ENCODE data around the gene HNRNPH2. TPM values are rescaled to one million over a fixed set of nuclear protein-coding genes. Genes with fewer than 3 reads are reported as not detected.

HNRNPH2 gene, protein sequence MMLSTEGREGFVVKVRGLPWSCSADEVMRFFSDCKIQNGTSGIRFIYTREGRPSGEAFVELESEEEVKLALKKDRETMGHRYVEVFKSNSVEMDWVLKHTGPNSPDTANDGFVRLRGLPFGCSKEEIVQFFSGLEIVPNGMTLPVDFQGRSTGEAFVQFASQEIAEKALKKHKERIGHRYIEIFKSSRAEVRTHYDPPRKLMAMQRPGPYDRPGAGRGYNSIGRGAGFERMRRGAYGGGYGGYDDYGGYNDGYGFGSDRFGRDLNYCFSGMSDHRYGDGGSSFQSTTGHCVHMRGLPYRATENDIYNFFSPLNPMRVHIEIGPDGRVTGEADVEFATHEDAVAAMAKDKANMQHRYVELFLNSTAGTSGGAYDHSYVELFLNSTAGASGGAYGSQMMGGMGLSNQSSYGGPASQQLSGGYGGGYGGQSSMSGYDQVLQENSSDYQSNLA
- 75.1 TPM for total RNA-seq
- 74.8 TPM for polyA plus RNA-seq
- long read RNA-seq, donor 1, partial matches to known transcripts: 0 of 1 reads
- long read RNA-seq, donor 1, other reads (novel, unspliced or antisense): 0 of 1 reads
- long read RNA-seq, donor 2, transcript HNRNPH2-201 (2 exons, 2,223 nt): major isoform, 41 of 41 reads
- long read RNA-seq, donor 2, partial matches to known transcripts: 0 of 41 reads
- long read RNA-seq, donor 2, other reads (novel, unspliced or antisense): 0 of 41 reads
- long read RNA-seq, donor 3, transcript HNRNPH2-201 (2 exons, 2,223 nt): major isoform, 37 of 37 reads
- long read RNA-seq, donor 3, partial matches to known transcripts: 0 of 37 reads
- long read RNA-seq, donor 3, other reads (novel, unspliced or antisense): 0 of 37 reads
- long read RNA-seq, donor 4, transcript HNRNPH2-201 (2 exons, 2,223 nt): major isoform, 19 of 66 reads
- long read RNA-seq, donor 4, partial matches to known transcripts: 47 of 66 reads
- long read RNA-seq, donor 4, other reads (novel, unspliced or antisense): 0 of 66 reads
- long read RNA-seq, donor 5, transcript HNRNPH2-201 (2 exons, 2,223 nt): major isoform, 44 of 44 reads
- long read RNA-seq, donor 5, partial matches to known transcripts: 0 of 44 reads
- long read RNA-seq, donor 5, other reads (novel, unspliced or antisense): 0 of 44 reads
- long read RNA-seq, donor 6, transcript HNRNPH2-201 (2 exons, 2,223 nt): major isoform, 28 of 28 reads
- long read RNA-seq, donor 6, partial matches to known transcripts: 0 of 28 reads
- long read RNA-seq, donor 6, other reads (novel, unspliced or antisense): 0 of 28 reads
- long read RNA-seq, donor 7, transcript HNRNPH2-201 (2 exons, 2,223 nt): major isoform, 43 of 43 reads
- long read RNA-seq, donor 7, partial matches to known transcripts: 0 of 43 reads
- long read RNA-seq, donor 7, other reads (novel, unspliced or antisense): 0 of 43 reads
- long read RNA-seq, donor 8, transcript HNRNPH2-201 (2 exons, 2,223 nt): major isoform, 12 of 12 reads
- long read RNA-seq, donor 8, partial matches to known transcripts: 0 of 12 reads
- long read RNA-seq, donor 8, other reads (novel, unspliced or antisense): 0 of 12 reads
- long read RNA-seq, donor 9, transcript HNRNPH2-201 (2 exons, 2,223 nt): major isoform, 25 of 48 reads
- long read RNA-seq, donor 9, partial matches to known transcripts: 23 of 48 reads
- long read RNA-seq, donor 9, other reads (novel, unspliced or antisense): 0 of 48 reads
- long read RNA-seq, donor 10, transcript HNRNPH2-201 (2 exons, 2,223 nt): major isoform, 36 of 58 reads
- long read RNA-seq, donor 10, partial matches to known transcripts: 22 of 58 reads
- long read RNA-seq, donor 10, other reads (novel, unspliced or antisense): 0 of 58 reads

DNA sequence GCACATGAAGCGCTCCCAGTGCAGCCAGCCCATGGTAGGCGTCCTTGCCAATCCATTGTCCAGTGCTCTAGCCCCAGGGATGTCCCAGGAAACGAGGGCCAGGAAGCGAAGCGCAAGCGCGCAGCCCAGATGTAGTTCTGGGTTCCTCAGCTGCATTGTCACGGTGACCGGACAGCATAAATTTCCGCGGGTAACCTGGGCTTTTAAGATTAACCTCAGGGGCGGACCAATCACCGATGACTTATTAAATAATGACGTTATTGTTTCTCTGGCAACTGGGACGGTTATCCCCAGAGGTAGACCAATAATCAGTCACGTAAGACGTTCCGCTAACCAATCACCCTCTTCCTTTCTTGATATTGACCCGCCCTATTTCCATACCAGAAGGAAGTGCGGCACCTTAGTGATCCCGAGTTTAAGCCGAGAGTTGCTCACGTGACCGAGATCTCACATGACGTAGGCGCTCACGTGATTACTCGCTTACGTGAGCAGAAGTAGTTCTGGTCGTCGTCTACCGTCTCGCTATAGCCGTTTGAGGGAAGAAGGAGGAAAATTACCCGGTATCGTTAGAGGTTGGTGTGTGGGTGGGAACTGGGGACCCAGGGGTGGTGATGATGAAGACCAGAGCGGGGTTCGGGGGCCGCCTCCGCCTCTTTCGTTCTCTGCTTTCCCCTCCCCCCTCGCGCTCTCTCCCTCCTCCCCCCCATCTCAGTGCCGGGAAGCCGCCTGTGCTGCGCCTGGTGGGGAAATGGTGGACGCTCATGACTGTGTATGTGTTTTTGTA is at the start of gene HNRNPH2, which contains the start of gene GLA:
TSS of gene HNRNPH2 (plus strand) at position 475 of the 784 bp plus-strand sequence. CDS start 3,767 bp downstream, outside the sequence.
TSS of gene GLA (minus strand) at position 178 of the 784 bp plus-strand sequence. CDS start at position 156, 22 bp downstream.
- DNase-seq (ENCODE audit: low read depth in 6 of 9, low spot score in 9 of 9): peak; percentile 86 to 98 (median 93)
- H3K27ac ChIP-seq (ENCODE audit: low read depth in 1 of 2, low read length in 1 of 2): peak within 1 kb of the TSS; percentile 94 to 98
- H3K36me3 ChIP-seq (ENCODE audit: control insufficient read depth in 2 of 2, insufficient read depth in 2 of 2, low read length in 1 of 2): peaks cover 14 to 15% of the 10 kb centered on the region in 2 donors
- peaks cover 0 to 2% of the 10 kb centered on the region in 2 donors for H3K4me1 ChIP-seq (ENCODE audit: control insufficient read depth in 2 of 2, insufficient read depth in 2 of 2, low read length in 2 of 2)
- H3K27me3 ChIP-seq (ENCODE audit: control insufficient read depth in 2 of 2, insufficient read depth in 1 of 2, low read length in 1 of 2): no peaks in the 10 kb centered on the region
- H3K9me3 ChIP-seq (ENCODE audit: control insufficient read depth in 2 of 2, insufficient read depth in 1 of 2, low read length in 1 of 2): no peaks in the 10 kb centered on the region
- WGBS: under 1% methylated on average over 45 of the region's 47 CpGs
- peak within 1 kb of the TSS; percentile 69 to 82 for H3K4me3 ChIP-seq (ENCODE audit: low read length in 2 of 2)

DNA sequence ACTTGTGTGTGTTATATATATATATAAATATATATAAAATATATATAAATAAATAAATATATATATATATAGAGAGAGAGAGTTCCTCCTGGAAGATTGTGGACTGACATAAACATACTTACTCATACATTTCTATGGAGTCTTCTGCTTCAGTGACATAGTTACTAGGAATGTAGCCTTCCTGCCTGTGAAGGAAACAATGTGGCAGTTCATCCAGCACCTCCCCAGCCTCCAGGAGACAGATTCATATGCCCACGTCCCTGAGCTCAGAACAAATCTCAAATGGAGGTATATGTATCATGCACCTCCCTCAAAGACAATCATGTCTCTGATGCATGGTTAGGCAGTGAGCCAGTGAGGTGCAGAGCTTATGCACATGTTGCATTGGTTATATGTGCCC is 48.1 kb upstream of the HNRNPH2 start:
- no peak overlapping the region for H3K4me3 ChIP-seq (ENCODE audit: low read length in 2 of 2)
- no peaks in the 10 kb centered on the region for H3K27me3 ChIP-seq (ENCODE audit: control insufficient read depth in 2 of 2, insufficient read depth in 1 of 2, low read length in 1 of 2)
- no peaks in the 10 kb centered on the region for H3K36me3 ChIP-seq (ENCODE audit: control insufficient read depth in 2 of 2, insufficient read depth in 2 of 2, low read length in 1 of 2)
- WGBS: 88% methylated on average over 1 of the region's 1 CpG
- H3K4me1 ChIP-seq (ENCODE audit: control insufficient read depth in 2 of 2, insufficient read depth in 2 of 2, low read length in 2 of 2): no peaks in the 10 kb centered on the region
- H3K27ac ChIP-seq (ENCODE audit: low read depth in 1 of 2, low read length in 1 of 2): no peak overlapping the region
- DNase-seq (ENCODE audit: low read depth in 6 of 9, low spot score in 9 of 9): no peak
- H3K9me3 ChIP-seq (ENCODE audit: control insufficient read depth in 2 of 2, insufficient read depth in 1 of 2, low read length in 1 of 2): no peaks in the 10 kb centered on the region

DNA sequence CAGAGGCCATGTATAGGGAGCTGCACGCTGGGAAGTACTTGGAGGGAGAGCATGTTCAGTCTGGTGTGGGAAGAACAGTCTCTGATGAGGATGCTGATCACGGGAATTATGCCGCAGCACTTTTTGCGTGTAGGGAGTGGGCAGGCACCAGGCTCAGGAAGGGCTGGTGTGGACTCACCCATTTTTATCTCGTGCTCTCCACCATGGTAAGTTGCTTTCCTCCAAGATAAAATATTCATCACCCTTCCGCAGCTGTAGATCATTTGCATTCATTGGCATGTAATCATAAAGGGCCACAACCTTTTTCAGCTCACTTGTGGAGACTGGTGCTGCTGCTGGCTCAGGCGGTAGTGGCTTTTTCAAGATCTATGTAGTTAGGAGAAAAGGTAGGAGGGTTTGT is 47.6 kb upstream of the HNRNPH2 start:
- no peaks in the 10 kb centered on the region for H3K36me3 ChIP-seq (ENCODE audit: control insufficient read depth in 2 of 2, insufficient read depth in 2 of 2, low read length in 1 of 2)
- H3K27ac ChIP-seq (ENCODE audit: low read depth in 1 of 2, low read length in 1 of 2): no peak overlapping the region
- no peaks in the 10 kb centered on the region for H3K9me3 ChIP-seq (ENCODE audit: control insufficient read depth in 2 of 2, insufficient read depth in 1 of 2, low read length in 1 of 2)
- no peak overlapping the region for H3K4me3 ChIP-seq (ENCODE audit: low read length in 2 of 2)
- DNase-seq (ENCODE audit: low read depth in 6 of 9, low spot score in 9 of 9): no peak
- 97% methylated on average over 7 of the region's 7 CpGs for WGBS
- no peaks in the 10 kb centered on the region for H3K4me1 ChIP-seq (ENCODE audit: control insufficient read depth in 2 of 2, insufficient read depth in 2 of 2, low read length in 2 of 2)
- no peaks in the 10 kb centered on the region for H3K27me3 ChIP-seq (ENCODE audit: control insufficient read depth in 2 of 2, insufficient read depth in 1 of 2, low read length in 1 of 2)

DNA sequence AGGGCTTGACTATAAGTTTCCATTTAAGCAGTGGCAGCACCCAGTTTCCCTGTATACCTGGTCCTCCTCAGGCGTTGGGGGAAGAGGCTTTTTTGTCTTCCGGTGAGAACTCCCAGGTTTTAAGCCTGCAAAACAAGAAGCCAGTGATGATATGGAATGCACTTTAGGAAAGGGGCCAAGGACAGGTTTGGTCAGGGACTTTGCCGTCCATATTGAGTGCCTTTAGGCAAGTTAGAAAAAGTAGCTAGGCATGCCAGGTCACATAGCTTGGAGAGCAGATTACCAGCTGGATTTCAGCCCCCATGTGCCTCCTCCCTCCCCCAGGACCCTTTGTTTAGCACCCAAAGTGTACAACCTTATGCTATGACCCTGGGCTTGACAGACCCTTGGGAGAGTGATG is 45.9 kb upstream of the HNRNPH2 start:
- Histone ChIP-seq H3K4me1 (ENCODE audit: control insufficient read depth in 2 of 2, insufficient read depth in 2 of 2, low read length in 2 of 2) (no peaks in the 10 kb centered on the region), H3K4me3 (ENCODE audit: low read length in 2 of 2) (no peak overlapping the region), H3K27me3 (ENCODE audit: control insufficient read depth in 2 of 2, insufficient read depth in 1 of 2, low read length in 1 of 2) (no peaks in the 10 kb centered on the region), H3K36me3 (ENCODE audit: control insufficient read depth in 2 of 2, insufficient read depth in 2 of 2, low read length in 1 of 2) (no peaks in the 10 kb centered on the region), H3K27ac (ENCODE audit: low read depth in 1 of 2, low read length in 1 of 2) (no peak overlapping the region), H3K9me3 (ENCODE audit: control insufficient read depth in 2 of 2, insufficient read depth in 1 of 2, low read length in 1 of 2) (no peaks in the 10 kb centered on the region)
- 94% methylated on average over 3 of the region's 3 CpGs for WGBS
- no peak for DNase-seq (ENCODE audit: low read depth in 6 of 9, low spot score in 9 of 9)

DNA sequence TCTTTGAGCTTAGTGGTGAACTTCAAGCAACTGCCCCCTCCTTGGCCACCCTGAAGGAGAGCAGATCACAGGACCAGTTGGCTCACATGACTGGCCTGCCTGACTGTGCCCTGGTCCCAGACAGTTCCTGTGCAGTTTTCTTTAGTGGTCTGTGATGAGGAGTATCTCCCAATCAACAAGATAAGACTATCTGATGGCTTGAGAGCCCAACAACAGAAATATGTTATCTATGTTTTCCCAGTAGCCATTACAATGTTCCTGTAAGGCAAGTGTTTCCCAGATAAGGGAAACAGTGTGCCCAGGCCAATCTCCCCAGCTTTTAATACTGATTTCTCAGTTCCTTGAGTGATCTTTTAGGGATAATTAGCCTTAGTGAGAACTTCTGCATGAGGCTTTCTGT is 45.3 kb upstream of the HNRNPH2 start:
- H3K4me1 ChIP-seq (ENCODE audit: control insufficient read depth in 2 of 2, insufficient read depth in 2 of 2, low read length in 2 of 2): no peaks in the 10 kb centered on the region
- no peak for DNase-seq (ENCODE audit: low read depth in 6 of 9, low spot score in 9 of 9)
- no peaks in the 10 kb centered on the region for H3K36me3 ChIP-seq (ENCODE audit: control insufficient read depth in 2 of 2, insufficient read depth in 2 of 2, low read length in 1 of 2)
- no peaks in the 10 kb centered on the region for H3K27me3 ChIP-seq (ENCODE audit: control insufficient read depth in 2 of 2, insufficient read depth in 1 of 2, low read length in 1 of 2)
- H3K9me3 ChIP-seq (ENCODE audit: control insufficient read depth in 2 of 2, insufficient read depth in 1 of 2, low read length in 1 of 2): no peaks in the 10 kb centered on the region
- H3K27ac ChIP-seq (ENCODE audit: low read depth in 1 of 2, low read length in 1 of 2): no peak overlapping the region
- H3K4me3 ChIP-seq (ENCODE audit: low read length in 2 of 2): no peak overlapping the region

GRCh38 chrX:101365301-101365795 is 42.7 kb upstream of the HNRNPH2 start:
- H3K27me3 ChIP-seq (ENCODE audit: control insufficient read depth in 2 of 2, insufficient read depth in 1 of 2, low read length in 1 of 2): no peaks in the 10 kb centered on the region
- no peak overlapping the region for H3K4me3 ChIP-seq (ENCODE audit: low read length in 2 of 2)
- H3K4me1 ChIP-seq (ENCODE audit: control insufficient read depth in 2 of 2, insufficient read depth in 2 of 2, low read length in 2 of 2): no peaks in the 10 kb centered on the region
- H3K9me3 ChIP-seq (ENCODE audit: control insufficient read depth in 2 of 2, insufficient read depth in 1 of 2, low read length in 1 of 2): no peaks in the 10 kb centered on the region
- H3K27ac ChIP-seq (ENCODE audit: low read depth in 1 of 2, low read length in 1 of 2): no peak overlapping the region
- no peaks in the 10 kb centered on the region for H3K36me3 ChIP-seq (ENCODE audit: control insufficient read depth in 2 of 2, insufficient read depth in 2 of 2, low read length in 1 of 2)
- 95% methylated on average over 1 of the region's 1 CpG for WGBS
- no peak for DNase-seq (ENCODE audit: low read depth in 6 of 9, low spot score in 9 of 9)

GRCh38 chrX:101368800-101369199 is 39.2 kb upstream of the HNRNPH2 start:
- Histone ChIP-seq H3K27me3 (ENCODE audit: control insufficient read depth in 2 of 2, insufficient read depth in 1 of 2, low read length in 1 of 2) (no peaks in the 10 kb centered on the region), H3K4me1 (ENCODE audit: control insufficient read depth in 2 of 2, insufficient read depth in 2 of 2, low read length in 2 of 2) (no peaks in the 10 kb centered on the region), H3K36me3 (ENCODE audit: control insufficient read depth in 2 of 2, insufficient read depth in 2 of 2, low read length in 1 of 2) (no peaks in the 10 kb centered on the region), H3K4me3 (ENCODE audit: low read length in 2 of 2) (no peak overlapping the region), H3K9me3 (ENCODE audit: control insufficient read depth in 2 of 2, insufficient read depth in 1 of 2, low read length in 1 of 2) (no peaks in the 10 kb centered on the region), H3K27ac (ENCODE audit: low read depth in 1 of 2, low read length in 1 of 2) (no peak overlapping the region)
- no peak for DNase-seq (ENCODE audit: low read depth in 6 of 9, low spot score in 9 of 9)

Measured in thymus (tissue), 14 donors.